Testis (tissue), 2 donors: ENCODE results near the gene ING1.

ENCODE experiments used
- CTCF ChIP-seq, 3 experiments: fragments of 450-650 bp in 2 of 3; fragments of 200-600 bp in 1 of 3; sonication (generic) in 1 of 3; IDR thresholded peaks; one replicate each; pipeline ENCODE4 v1.5.1; 2016 to 2019; ENCODE audit warnings: antibody characterized with exemption in 3 of 3, mild to moderate bottlenecking in 2 of 3, moderate library complexity in 1 of 3
- POLR2A ChIP-seq: fragments of 450-650 bp; IDR thresholded peaks from one replicate; pipeline ENCODE4 v1.6.1; 2017; ENCODE audit warnings: antibody characterized with exemption, mild to moderate bottlenecking, moderate library complexity

GRCh38 chr13:110767476-110767875 is 54.0 kb downstream of the ING1 start:
- no peak for TF ChIP-seq CTCF (IDR thresholded peaks at IDR 0.05)
- no peak for TF ChIP-seq POLR2A
